H9 (cell line): ENCODE results near the gene SYK. TPM values are rescaled to one million over a fixed set of nuclear protein-coding genes. Genes with fewer than 3 reads are reported as not detected.

Experiments used
- DNase-seq: peaks from one replicate; pipeline ENCODE4 v3.0.0-alpha.2; 2017
- H2AFZ ChIP-seq: one replicate; pipeline ENCODE4 v1.6.1; 2013; ENCODE audit warnings: mild to moderate bottlenecking, low read length, control low read depth, moderate library complexity
- H2AK5ac ChIP-seq: 2 replicates; pipeline ENCODE4 v1.6.1; 2013; ENCODE audit warnings: low read length, control low read depth, mixed read lengths; ENCODE audit not compliant: insufficient read length
- H2BK120ac ChIP-seq: one replicate; pipeline ENCODE4 v1.6.1; 2013; ENCODE audit warnings: low read depth, mild to moderate bottlenecking, low read length, control low read depth, inconsistent platforms; ENCODE audit not compliant: poor library complexity, severe bottlenecking
- H2BK12ac ChIP-seq: 2 replicates; pipeline ENCODE4 v1.6.1; 2013; ENCODE audit warnings: low read length, control low read depth, mixed read lengths, low read depth; ENCODE audit not compliant: insufficient read length
- H2BK15ac ChIP-seq: 2 replicates; pipeline ENCODE4 v1.6.1; 2013; ENCODE audit warnings: low read depth, low read length, control low read depth
- H2BK20ac ChIP-seq: one replicate; pipeline ENCODE4 v1.6.1; 2013; ENCODE audit warnings: low read depth, mild to moderate bottlenecking, low read length, control low read depth, inconsistent platforms; ENCODE audit not compliant: poor library complexity, severe bottlenecking
- H2BK5ac ChIP-seq: 2 replicates; pipeline ENCODE4 v1.6.1; 2013; ENCODE audit warnings: low read length, control low read depth, mixed read lengths; ENCODE audit not compliant: insufficient read length
- H3K14ac ChIP-seq: 2 replicates; pipeline ENCODE4 v1.6.1; 2013; ENCODE audit warnings: low read length, control low read depth; ENCODE audit not compliant: insufficient read depth
- H3K18ac ChIP-seq: 2 replicates; pipeline ENCODE4 v1.6.1; 2013; ENCODE audit warnings: low read depth, mild to moderate bottlenecking, mixed read lengths, low read length, control low read depth; ENCODE audit not compliant: insufficient read length
- H3K23ac ChIP-seq: 2 replicates; pipeline ENCODE4 v1.6.1; 2013; ENCODE audit warnings: low read length, control low read depth, mixed read lengths, low read depth; ENCODE audit not compliant: insufficient read length
- H3K23me2 ChIP-seq: 2 replicates; pipeline ENCODE4 v1.6.1; 2013; ENCODE audit warnings: low read depth, mild to moderate bottlenecking, mixed read lengths, low read length, control low read depth; ENCODE audit not compliant: insufficient read length, poor library complexity, severe bottlenecking
- H3K27ac ChIP-seq: 2 replicates; pipeline ENCODE4 v1.5.1; 2013; ENCODE audit warnings: low read length, control low read depth, mixed read lengths, low read depth; ENCODE audit not compliant: insufficient read length
- H3K27me3 ChIP-seq: 2 replicates; pipeline ENCODE4 v1.6.1; 2013; ENCODE audit warnings: low read length, control low read depth, inconsistent platforms; ENCODE audit not compliant: insufficient read depth
- H3K4ac ChIP-seq: 2 replicates; pipeline ENCODE4 v1.6.1; 2013; ENCODE audit warnings: low read depth, mild to moderate bottlenecking, control low read depth, inconsistent platforms, low read length, moderate library complexity
- H3K4me1 ChIP-seq: 2 replicates; pipeline ENCODE4 v1.6.1; 2013; ENCODE audit warnings: low read length, control low read depth, inconsistent platforms; ENCODE audit not compliant: insufficient read depth
- H3K4me2 ChIP-seq: 2 replicates; pipeline ENCODE4 v1.6.1; 2013; ENCODE audit warnings: low read length, control low read depth, mixed read lengths; ENCODE audit not compliant: insufficient read length, insufficient read depth
- H3K56ac ChIP-seq: 2 replicates; pipeline ENCODE4 v1.6.1; 2013; ENCODE audit warnings: low read depth, mild to moderate bottlenecking, mixed read lengths, low read length, control low read depth; ENCODE audit not compliant: insufficient read length
- H3K79me1 ChIP-seq: 2 replicates; pipeline ENCODE4 v1.6.1; 2013; ENCODE audit warnings: low read depth, mild to moderate bottlenecking, moderate library complexity, low read length, control low read depth, inconsistent platforms; ENCODE audit not compliant: insufficient read depth, poor library complexity, severe bottlenecking
- H3K79me2 ChIP-seq: 2 replicates; pipeline ENCODE4 v1.6.1; 2013; ENCODE audit warnings: low read length, control low read depth, inconsistent platforms; ENCODE audit not compliant: insufficient read depth
- H3K9ac ChIP-seq: 2 replicates; pipeline ENCODE4 v1.6.1; 2013; ENCODE audit warnings: low read length, control low read depth, mixed read lengths; ENCODE audit not compliant: insufficient read length; ENCODE audit errors: extremely low read depth
- H3K9me3 ChIP-seq: one replicate; pipeline ENCODE4 v1.6.1; 2013; ENCODE audit warnings: low read depth, low read length, inconsistent platforms; ENCODE audit not compliant: control insufficient read depth
- H3T11ph ChIP-seq: one replicate; pipeline ENCODE4 v1.6.1; 2013; ENCODE audit warnings: mild to moderate bottlenecking, low read length, control low read depth, inconsistent platforms
- H4K20me1 ChIP-seq: one replicate; pipeline ENCODE4 v1.6.1; 2013; ENCODE audit not compliant: control insufficient read depth, insufficient read length, insufficient read depth
- H4K5ac ChIP-seq: 2 replicates; pipeline ENCODE4 v1.6.1; 2013; ENCODE audit warnings: low read depth, mild to moderate bottlenecking, mixed read lengths, low read length, control low read depth; ENCODE audit not compliant: insufficient read length
- H4K8ac ChIP-seq: replicated peaks from 2 replicates; pipeline ENCODE4 v1.6.1; 2013; ENCODE audit warnings: low read length, control low read depth, mixed read lengths, low read depth; ENCODE audit not compliant: insufficient read length
- H4K91ac ChIP-seq: 2 replicates; pipeline ENCODE4 v1.6.1; 2013; ENCODE audit warnings: low read depth, mild to moderate bottlenecking, moderate library complexity, mixed read lengths, low read length, control low read depth; ENCODE audit not compliant: insufficient read length
- H3K27ac Mint-ChIP-seq, 3 experiments: 2 replicates in 2 of 3; 3 replicates in 1 of 3; pipeline ENCODE4 v1.8.0; 2020 to 2021; ENCODE audit warnings: mixed read lengths in 3 of 3, mild to moderate bottlenecking in 1 of 3, moderate library complexity in 1 of 3
- H3K27me3 Mint-ChIP-seq: 2 replicates; pipeline ENCODE4 v1.8.0; 2021; ENCODE audit warnings: low read depth, mild to moderate bottlenecking, moderate library complexity, mixed read lengths
- H3K36me3 Mint-ChIP-seq, 3 experiments: 2 replicates in 2 of 3; 3 replicates in 1 of 3; pipeline ENCODE4 v1.8.0; 2020 to 2021; ENCODE audit warnings: low read depth in 3 of 3, mixed read lengths in 3 of 3; ENCODE audit not compliant: insufficient read depth in 1 of 3
- H3K4me1 Mint-ChIP-seq, 2 experiments: 2 replicates each; pipeline ENCODE4 v1.8.0; 2020; ENCODE audit warnings: mixed read lengths in 2 of 2
- H3K4me3 Mint-ChIP-seq, 2 experiments: 2 replicates in 1 of 2; 3 replicates in 1 of 2; pipeline ENCODE4 v1.8.0; 2020 to 2021; ENCODE audit warnings: mild to moderate bottlenecking in 2 of 2, mixed read lengths in 2 of 2, moderate library complexity in 1 of 2
- H3K9me3 Mint-ChIP-seq, 2 experiments: 2 replicates in 1 of 2; 3 replicates in 1 of 2; pipeline ENCODE4 v1.8.0; 2020; ENCODE audit warnings: mild to moderate bottlenecking in 2 of 2, mixed read lengths in 2 of 2, moderate library complexity in 1 of 2
- CTCF ChIP-seq: fragments of 200-600 bp; sonication (generic); conservative IDR thresholded peaks from 3 replicates; pipeline ENCODE4 v1.8.0; 2021; ENCODE audit warnings: antibody characterized with exemption, mild to moderate bottlenecking
- WGBS: extraction: QIAGEN DNeasy Blood & Tissue Kit; methylation state at CpG from one replicate; pipeline ENCODE4 v1.1.7; 2013; ENCODE audit warnings: missing lambda C conversion rate, low lambda C conversion rate, mixed read lengths; ENCODE audit not compliant: insufficient read length; ENCODE audit errors: extremely low coverage; 5-methylcytosine and 5-hydroxymethylcytosine counted together
- total RNA-seq: library from RNA; stranded (reverse); gene quantifications from 2 replicates; pipeline ENCODE4 v1.2.1, GENCODE V29; 2021

SYK gene
- total RNA-seq, 1 experiment from 2014 or later: 7.9 TPM

GRCh38 chr9:90921969-90922368, 120.3 kb downstream of the SYK start:
- no peak overlapping the region for H2BK15ac ChIP-seq
- H2BK12ac ChIP-seq: no peak overlapping the region
- H4K5ac ChIP-seq: no peak overlapping the region
- no peak overlapping the region for H3K23ac ChIP-seq
- H3K79me2 ChIP-seq: no peaks in the 10 kb centered on the region
- no peak overlapping the region for H3K18ac ChIP-seq
- no peaks in the 10 kb centered on the region for H3K27me3 ChIP-seq
- H4K20me1 ChIP-seq: no peaks in the 10 kb centered on the region
- H3K4me1 ChIP-seq: no peaks in the 10 kb centered on the region
- H3K9ac ChIP-seq: no peak overlapping the region
- H2BK20ac ChIP-seq: no peak overlapping the region
- H3K14ac ChIP-seq: no peak overlapping the region
- Mint-ChIP-seq H3K4me1 (no peaks in the 10 kb centered on the region), H3K9me3 (no peaks in the 10 kb centered on the region; a peak in 1 of 5 replicates), H3K27ac (no peak overlapping the region), H3K4me3 (no peak overlapping the region), H3K36me3 (no peaks in the 10 kb centered on the region), H3K27me3 (peaks cover 5% of the 10 kb centered on the region)
- WGBS: no CpG with 5 or more reads among the region's 7 CpGs
- TF ChIP-seq CTCF: no peak
- no peak overlapping the region for H3K4ac ChIP-seq
- H2AFZ ChIP-seq: no peak overlapping the region
- no peak overlapping the region for H3K56ac ChIP-seq
- no peaks in the 10 kb centered on the region for H3K23me2 ChIP-seq
- no peak overlapping the region for H4K8ac ChIP-seq
- no peak overlapping the region for H2BK120ac ChIP-seq
- no peaks in the 10 kb centered on the region for H3K9me3 ChIP-seq
- H2AK5ac ChIP-seq: no peak overlapping the region
- no peak overlapping the region for H2BK5ac ChIP-seq
- DNase-seq: no peak
- no peak overlapping the region for H4K91ac ChIP-seq
- no peak overlapping the region for H3K4me2 ChIP-seq
- H3K79me1 ChIP-seq: no peaks in the 10 kb centered on the region
- no peak overlapping the region for H3K27ac ChIP-seq
- H3T11ph ChIP-seq: no peak overlapping the region
